BJ (cell line): ENCODE data around the gene ZNF638. TPM values are rescaled to one million over a fixed set of nuclear protein-coding genes. Genes with fewer than 3 reads are reported as not detected.
A peak's percentile ranks its signal among the peaks of the same experiment; 100 is the strongest.

Source experiments
- CTCF ChIA-PET: fragments of 350-600 bp; formaldehyde crosslinking; extraction: SDS; loops from one replicate; lab custom pipeline; 2021; ENCODE audit warnings: antibody characterized with exemption, inconsistent platforms; lab: Yijun Ruan, JAX
- POLR2A ChIA-PET: fragments of 300-600 bp; sonication (Branson Sonifier 250); formaldehyde crosslinking; extraction: SDS; loops from one replicate; lab custom pipeline; 2021; ENCODE audit warnings: antibody characterized with exemption; lab: Charles Lee
- DNase-seq: peaks from one replicate; pipeline ENCODE4 v3.0.0-alpha.2; 2011; ENCODE audit warnings: low read depth
- H3K27me3 ChIP-seq: 2 replicates; pipeline ENCODE4 v1.6.0; 2011; ENCODE audit warnings: low read length; ENCODE audit not compliant: control insufficient read depth, insufficient read depth
- H3K36me3 ChIP-seq: 2 replicates; pipeline ENCODE4 v1.5.1; 2011; ENCODE audit warnings: low read length; ENCODE audit not compliant: control insufficient read depth, insufficient read depth
- H3K4me3 ChIP-seq: 2 replicates; pipeline ENCODE4 v1.5.1; 2011; ENCODE audit warnings: low read depth, mild to moderate bottlenecking, control low read depth, low read length
- CTCF ChIP-seq: IDR thresholded peaks from 2 replicates; pipeline ENCODE4 v1.5.1; 2011; ENCODE audit warnings: low read depth, mild to moderate bottlenecking, control low read depth, inconsistent platforms, low read length, moderate library complexity; ENCODE audit not compliant: insufficient read depth
- polyA plus RNA-seq: library from polyadenylated mRNA; depleted of rRNA; stranded (reverse); fragments of >200 nt; gene quantifications from 2 replicates; pipeline ENCODE4 v1.2.3, GENCODE V29; 2011

The ZNF638 gene
- polyA plus RNA-seq, 1 experiment: 44.8 TPM

- ChIA-PET CTCF (interaction anchor here (1.7 to 3.1 kb wide), 2 partner anchors 11 to 51 kb away, joined by 11 to 14 read pairs; no protein-coding TSS in a partner anchor), POLR2A (no interaction called here)
- Histone ChIP-seq H3K36me3 (no peaks in the 10 kb centered on the region), H3K27me3 (peaks cover 14% of the 10 kb centered on the region), H3K4me3 (no peak overlapping the region)
- no peak for TF ChIP-seq CTCF
- peak; percentile 14 for DNase-seq
Measured at GRCh38 chr2:71458413-71459083, 127.0 kb downstream of the ZNF638 start.

GRCh38 chr2:71459084-71459431, 127.5 kb downstream of the ZNF638 start:
- POLR2A ChIA-PET: no interaction called here
- DNase-seq: no peak
- CTCF ChIA-PET: interaction anchor here (1.8 to 6.1 kb wide), 4 partner anchors 10 to 76 kb away, joined by 6 to 139 read pairs (median 32); no protein-coding TSS in a partner anchor

GRCh38 chr2:71460056-71460455, 128.5 kb downstream of the ZNF638 start:
- Histone ChIP-seq H3K27me3 (peaks cover 15% of the 10 kb centered on the region), H3K36me3 (no peaks in the 10 kb centered on the region), H3K4me3 (no peak overlapping the region)
- CTCF ChIA-PET: interaction anchor here (0.6 to 6.1 kb wide), 14 partner anchors 10 to 1717 kb away, joined by 3 to 139 read pairs (median 4); partner anchors contain the start of gene ZNF638
- DNase-seq: no peak
- TF ChIP-seq CTCF: no peak
- POLR2A ChIA-PET: no interaction called here

More at GRCh38 chr2:71459084-71459431, 127.5 kb downstream of the ZNF638 start:
- Histone ChIP-seq H3K36me3 (no peaks in the 10 kb centered on the region), H3K4me3 (no peak overlapping the region), H3K27me3 (peaks cover 15% of the 10 kb centered on the region)
- no peak for TF ChIP-seq CTCF

GRCh38 chr2:71460595-71461303, 129.2 kb downstream of the ZNF638 start:
- H3K36me3 ChIP-seq: no peaks in the 10 kb centered on the region
- ChIA-PET POLR2A (interaction anchor here (0.6 kb wide), 1 partner anchor 51 kb away, joined by 4 read pairs; no protein-coding TSS in a partner anchor), CTCF (interaction anchor here (0.6 to 6.1 kb wide), 21 partner anchors 9 to 1716 kb away, joined by 3 to 139 read pairs (median 4); partner anchors contain the start of gene ZNF638)
- peaks cover 20% of the 10 kb centered on the region for H3K27me3 ChIP-seq
- DNase-seq: no peak
- H3K4me3 ChIP-seq: no peak overlapping the region
- peak; percentile 72 for TF ChIP-seq CTCF

GRCh38 chr2:71461304-71461671, 129.7 kb downstream of the ZNF638 start:
- H3K36me3 ChIP-seq: no peaks in the 10 kb centered on the region
- ChIA-PET CTCF (interaction anchor here (0.6 to 6.1 kb wide), 15 partner anchors 8 to 533 kb away, joined by 3 to 139 read pairs (median 4); partner anchors contain the start of gene ZNF638), POLR2A (interaction anchor here (0.6 kb wide), 1 partner anchor 51 kb away, joined by 4 read pairs; no protein-coding TSS in a partner anchor)
- no peak overlapping the region for H3K4me3 ChIP-seq
- no peak for DNase-seq
- peaks cover 25% of the 10 kb centered on the region for H3K27me3 ChIP-seq
- no peak for TF ChIP-seq CTCF
